IPS-18c (cell line): ENCODE results near the gene C1QL3.

Experiments used
- H3K4me3 ChIP-seq: 2 replicates; pipeline ENCODE4 v1.7.0; 2013; ENCODE audit warnings: low read depth, mild to moderate bottlenecking, low read length, moderate library complexity; ENCODE audit not compliant: insufficient read depth
- H3K9me3 ChIP-seq: one replicate; pipeline ENCODE4 v1.6.1; 2013; ENCODE audit warnings: mild to moderate bottlenecking, low read length, moderate library complexity; ENCODE audit not compliant: control insufficient read depth, insufficient read depth

Gene C1QL3

DNA sequence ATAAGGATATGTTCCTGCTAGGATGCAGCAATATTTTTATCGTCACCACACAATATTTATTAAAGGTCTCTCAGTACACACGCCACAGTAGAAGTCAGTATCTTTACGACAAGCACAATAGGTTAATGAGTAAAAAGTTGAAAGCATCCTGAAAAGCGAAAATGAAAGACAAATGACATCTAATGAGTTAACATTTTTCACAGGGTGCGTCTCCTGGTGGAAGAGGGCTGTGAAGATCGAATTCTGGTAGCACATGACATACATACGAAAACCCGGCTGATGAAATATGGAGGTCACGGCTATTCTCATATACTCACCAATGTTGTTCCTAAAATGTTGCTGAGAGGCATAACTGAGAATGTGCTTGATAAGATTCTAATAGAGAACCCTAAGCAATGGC is 10.8 kb downstream of the C1QL3 start:
- Histone ChIP-seq H3K9me3 (no peaks in the 10 kb centered on the region), H3K4me3 (no peak overlapping the region)

DNA sequence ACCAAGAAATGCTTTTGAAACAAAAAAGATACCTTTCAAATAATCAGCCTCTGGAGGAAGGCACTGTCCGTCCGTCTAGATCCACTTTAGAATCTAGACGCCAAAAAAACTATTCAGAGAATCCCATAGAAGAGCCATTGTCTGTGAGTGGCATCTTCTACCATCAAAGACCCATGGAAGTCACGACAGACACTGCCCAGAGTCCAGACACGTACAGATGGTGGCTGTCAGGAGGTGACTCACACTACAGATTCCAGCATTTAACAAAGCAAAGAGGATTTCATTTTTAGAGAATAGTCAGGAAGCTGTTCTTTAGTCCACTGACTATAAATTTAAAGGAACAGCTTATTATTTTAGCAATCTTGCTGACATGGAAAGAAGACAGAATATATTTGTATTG is 11.7 kb downstream of the C1QL3 start:
- H3K9me3 ChIP-seq: no peaks in the 10 kb centered on the region
- no peak overlapping the region for H3K4me3 ChIP-seq

DNA sequence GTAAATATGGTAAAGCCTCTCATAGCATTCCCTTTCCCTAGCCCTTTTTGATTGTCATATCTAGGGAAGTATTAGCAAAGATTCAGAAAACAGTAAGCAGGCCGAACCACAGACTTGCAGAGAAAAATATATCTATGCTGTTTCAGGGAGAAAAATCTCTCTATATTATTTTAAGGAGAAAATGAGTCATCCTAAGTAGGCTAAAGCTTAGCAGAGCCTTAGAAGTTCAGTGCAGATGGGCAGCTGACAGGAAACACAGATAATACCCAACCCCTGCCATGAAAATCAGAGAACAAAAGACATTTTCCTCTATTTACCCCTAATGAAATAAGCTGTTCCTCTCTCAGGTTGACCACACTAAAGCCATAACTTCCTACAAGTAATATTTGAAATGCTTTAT is 16.5 kb downstream of the C1QL3 start:
- H3K4me3 ChIP-seq: no peak overlapping the region
- H3K9me3 ChIP-seq: no peaks in the 10 kb centered on the region

DNA sequence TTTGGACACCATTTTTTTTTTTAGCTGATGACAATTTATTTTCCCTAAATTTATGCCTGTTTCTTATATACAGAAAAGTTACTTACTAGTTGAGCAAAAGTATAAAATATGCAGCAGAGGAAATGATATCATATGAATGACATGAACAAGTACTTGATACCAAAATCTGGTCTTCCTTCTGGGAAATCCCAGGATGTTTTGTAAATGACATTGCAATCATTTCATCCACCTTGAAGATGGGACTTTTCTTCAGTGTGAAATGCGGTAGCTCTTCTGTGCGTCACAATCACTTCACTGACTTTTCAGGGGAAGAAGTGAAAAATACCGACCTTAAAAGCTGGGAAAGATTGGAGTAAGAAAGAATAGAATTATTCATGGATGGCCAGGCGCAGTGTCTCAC is 23.8 kb downstream of the C1QL3 start:
- H3K9me3 ChIP-seq: no peaks in the 10 kb centered on the region
- no peak overlapping the region for H3K4me3 ChIP-seq

DNA sequence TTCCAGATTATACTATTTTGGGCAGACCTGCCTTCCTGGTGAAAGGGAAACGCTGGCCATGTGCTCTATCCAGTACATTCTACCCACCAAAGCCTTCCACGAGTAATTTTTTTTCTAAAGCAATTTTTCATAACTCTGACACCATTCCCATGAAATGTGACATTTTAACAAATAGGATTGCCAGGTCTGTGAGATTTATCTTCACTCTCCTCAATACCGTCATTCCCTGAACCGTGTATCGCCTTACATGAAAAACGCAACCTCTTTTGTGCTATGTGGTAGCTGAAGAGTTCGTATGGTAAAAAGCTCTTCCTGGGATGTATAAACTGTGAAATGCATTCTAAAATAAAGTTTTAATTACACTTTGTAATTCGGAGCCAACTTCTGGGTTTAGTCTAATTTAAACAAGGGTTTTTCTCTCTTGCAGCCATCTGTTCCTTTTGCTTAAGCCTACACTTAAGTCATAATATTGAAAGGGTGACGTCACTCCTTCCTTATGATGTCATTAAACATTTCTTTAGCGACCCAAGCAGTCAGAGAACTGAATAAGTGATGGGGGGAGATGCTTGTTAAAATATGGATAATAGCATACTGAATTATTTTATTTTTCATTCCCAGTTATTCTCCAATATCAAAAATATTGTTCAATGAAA is 27.7 kb downstream of the C1QL3 start:
- Histone ChIP-seq H3K4me3 (no peak overlapping the region), H3K9me3 (no peaks in the 10 kb centered on the region)

DNA sequence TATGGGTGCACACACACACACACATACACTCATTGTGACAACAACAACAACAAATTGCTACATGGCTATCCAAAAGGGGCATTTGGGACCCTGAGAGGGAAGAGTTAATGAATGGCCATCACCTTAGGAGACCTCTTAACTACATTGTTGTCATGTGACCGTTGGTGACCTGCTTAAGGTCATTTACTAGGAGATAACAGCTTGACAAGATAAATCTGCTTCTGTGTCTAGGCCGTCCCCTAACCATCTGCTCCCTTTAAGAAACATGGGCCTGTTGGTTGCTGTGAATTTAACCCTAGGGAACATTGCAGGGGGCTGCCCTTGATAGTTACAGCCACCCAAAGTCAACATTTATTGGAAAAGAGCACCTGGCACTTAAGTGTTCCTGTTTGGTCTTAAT is 29.7 kb downstream of the C1QL3 start:
- H3K9me3 ChIP-seq: no peaks in the 10 kb centered on the region
- H3K4me3 ChIP-seq: no peak overlapping the region

DNA sequence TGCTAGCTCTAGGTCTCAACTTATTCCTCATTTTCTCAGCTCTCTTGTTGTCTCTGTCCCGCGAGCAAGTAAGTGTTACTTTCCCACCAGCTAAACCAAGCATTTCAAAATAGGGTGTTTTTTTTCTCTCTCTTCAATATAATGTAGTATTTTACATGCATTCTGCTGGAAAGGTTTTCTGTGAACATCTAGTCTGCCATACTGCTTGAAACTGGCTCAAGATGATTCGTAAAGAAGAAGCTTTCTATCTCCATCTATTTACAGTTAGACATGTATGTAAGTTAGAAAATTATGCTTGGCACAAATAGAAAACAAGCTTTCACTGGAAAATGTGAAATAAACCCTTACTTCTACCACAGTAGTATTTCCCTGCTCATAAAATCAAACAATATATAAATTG is 31.2 kb downstream of the C1QL3 start:
- Histone ChIP-seq H3K9me3 (no peaks in the 10 kb centered on the region), H3K4me3 (no peak overlapping the region)

DNA sequence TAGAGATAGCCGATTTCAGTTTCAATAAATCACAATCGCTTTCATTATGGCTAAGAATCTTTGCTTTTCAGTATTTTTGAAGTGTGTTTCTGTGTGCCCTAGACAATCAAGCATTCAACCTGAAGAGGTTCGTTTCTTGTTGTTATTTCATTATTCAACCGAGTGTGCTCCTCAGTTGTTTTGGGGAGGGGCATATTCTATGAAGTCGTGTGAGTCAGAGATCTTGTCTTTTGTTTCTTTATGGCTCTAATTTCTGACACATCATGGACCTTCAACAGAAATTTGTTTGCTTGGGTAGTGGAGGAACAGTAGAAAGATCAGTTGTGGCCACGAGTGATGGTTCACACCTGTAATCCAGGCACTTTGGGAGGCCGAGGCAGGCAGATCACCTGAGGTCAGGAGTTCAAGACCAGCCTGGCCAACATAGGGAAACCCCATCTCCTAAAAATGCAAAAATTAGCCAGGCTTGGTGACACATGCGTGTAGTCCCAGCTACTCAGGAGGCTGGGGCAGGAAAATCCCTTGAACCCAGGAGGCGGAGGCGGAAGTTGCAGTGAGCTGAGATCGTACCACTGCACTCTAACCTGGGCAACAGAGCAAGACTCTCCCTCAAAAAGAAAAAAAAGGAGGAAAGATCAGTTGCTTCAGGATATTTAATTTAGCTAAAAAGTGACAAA is 38.3 kb downstream of the C1QL3 start:
- Histone ChIP-seq H3K4me3 (no peak overlapping the region), H3K9me3 (no peaks in the 10 kb centered on the region)

DNA sequence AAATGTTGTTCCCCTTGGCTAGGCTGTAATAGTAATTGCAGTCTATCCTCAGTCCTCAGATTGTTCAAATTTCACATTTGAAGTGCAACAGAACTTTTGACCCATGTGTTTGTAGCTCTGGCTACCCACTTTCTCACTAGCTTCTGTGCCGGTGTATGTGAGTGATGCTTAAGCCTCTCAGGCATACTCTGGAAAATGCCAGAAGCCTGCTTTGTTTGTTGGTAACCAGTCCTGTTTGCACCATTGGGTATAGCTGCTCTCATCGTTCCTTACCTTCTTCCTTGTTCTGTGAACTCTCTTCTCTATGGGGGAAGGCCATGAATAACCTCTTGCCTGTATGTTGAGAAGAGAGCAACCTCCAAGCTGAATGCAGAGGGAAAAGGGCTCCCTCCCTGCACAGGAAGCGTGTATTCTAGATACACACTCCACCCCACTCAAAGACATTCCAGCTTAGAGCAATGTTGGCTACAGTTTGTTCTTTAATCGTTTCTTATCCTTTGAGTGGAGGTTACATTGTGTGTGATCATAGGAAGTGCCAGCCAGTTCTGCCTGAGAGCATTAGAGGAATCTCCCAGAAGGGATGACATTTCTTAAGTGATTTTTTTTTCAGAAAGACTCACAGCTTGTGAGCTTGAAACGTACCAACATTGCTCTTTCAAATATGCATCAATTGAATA is 40.5 kb downstream of the C1QL3 start:
- no peak overlapping the region for H3K4me3 ChIP-seq
- no peaks in the 10 kb centered on the region for H3K9me3 ChIP-seq

DNA sequence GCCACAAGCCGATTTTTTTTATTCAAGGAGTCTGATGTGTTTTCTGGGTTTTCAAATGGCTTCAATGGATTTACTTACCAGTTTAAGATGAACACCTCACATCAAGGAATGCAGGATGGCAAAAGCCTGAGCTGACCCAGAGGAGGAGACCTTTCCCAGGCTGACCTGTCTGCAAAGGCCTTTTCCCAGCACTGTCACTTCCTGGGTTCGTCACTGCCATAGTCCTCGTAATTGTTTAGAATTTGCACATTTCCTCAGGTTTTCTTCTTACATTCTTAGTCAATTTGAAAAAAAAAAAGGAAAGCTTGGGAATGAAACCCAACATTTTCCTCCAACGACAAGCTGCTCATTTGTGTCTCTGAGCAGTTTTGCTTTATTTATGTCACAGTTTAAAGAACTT is 42.9 kb downstream of the C1QL3 start:
- Histone ChIP-seq H3K4me3 (no peak overlapping the region), H3K9me3 (no peaks in the 10 kb centered on the region)

DNA sequence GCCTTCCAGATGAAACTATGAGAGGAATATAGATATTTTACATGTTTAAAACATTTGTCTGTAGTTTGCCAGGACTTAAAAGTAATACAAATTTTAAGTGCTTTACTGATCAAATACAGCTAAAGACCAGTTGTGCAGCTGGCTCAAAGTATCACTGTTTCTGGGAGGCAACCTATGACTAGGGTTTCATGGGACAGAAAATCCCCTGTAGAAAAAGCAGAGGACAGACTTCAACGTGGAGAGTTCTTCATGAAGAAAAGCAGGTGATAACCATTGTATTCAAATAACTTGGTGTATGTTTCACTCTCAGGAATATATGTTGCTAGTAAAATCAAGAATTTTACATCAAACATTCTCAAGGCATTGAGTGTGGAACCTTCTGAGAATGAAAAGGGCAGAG is 43.9 kb downstream of the C1QL3 start:
- Histone ChIP-seq H3K9me3 (no peaks in the 10 kb centered on the region), H3K4me3 (no peak overlapping the region)

DNA sequence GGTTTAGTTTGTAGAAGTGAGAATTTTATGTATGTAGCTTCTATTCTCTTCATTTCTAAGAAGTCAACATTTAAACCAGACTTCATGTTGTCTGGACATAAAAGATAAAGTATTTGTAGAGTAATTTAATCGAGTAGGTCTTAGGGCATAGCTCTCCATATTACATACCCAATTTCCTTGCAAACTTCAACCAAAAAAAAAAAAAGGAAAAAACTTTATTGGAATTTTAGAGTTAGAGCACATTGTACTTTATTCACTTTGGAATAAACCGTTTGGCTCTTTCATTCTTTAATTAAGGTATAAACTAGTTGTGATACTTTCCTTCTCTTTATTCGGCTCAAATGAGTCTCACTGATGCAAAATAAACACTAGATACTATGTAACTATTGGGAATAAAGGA is 48.9 kb downstream of the C1QL3 start:
- Histone ChIP-seq H3K4me3 (no peak overlapping the region), H3K9me3 (no peaks in the 10 kb centered on the region)

DNA sequence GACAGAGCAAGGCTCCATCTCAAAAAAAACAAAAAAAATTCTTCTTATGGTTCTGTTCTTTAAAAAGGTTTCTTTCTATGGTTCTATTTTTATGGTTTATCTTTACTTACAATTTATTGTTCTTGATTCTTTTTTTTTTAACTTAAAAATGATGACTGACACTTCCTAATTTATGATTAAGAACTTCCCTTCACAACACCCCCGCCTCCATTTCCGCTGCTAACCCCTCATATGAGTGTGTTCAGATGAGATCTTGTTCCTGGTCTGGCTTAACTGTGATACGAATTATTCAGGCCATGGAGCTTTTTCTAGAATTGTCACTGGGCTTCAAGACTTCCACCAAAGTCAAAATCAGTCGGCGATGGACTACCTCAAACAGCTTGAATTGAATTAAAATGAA is 50.9 kb downstream of the C1QL3 start:
- no peaks in the 10 kb centered on the region for H3K9me3 ChIP-seq
- H3K4me3 ChIP-seq: no peak overlapping the region

DNA sequence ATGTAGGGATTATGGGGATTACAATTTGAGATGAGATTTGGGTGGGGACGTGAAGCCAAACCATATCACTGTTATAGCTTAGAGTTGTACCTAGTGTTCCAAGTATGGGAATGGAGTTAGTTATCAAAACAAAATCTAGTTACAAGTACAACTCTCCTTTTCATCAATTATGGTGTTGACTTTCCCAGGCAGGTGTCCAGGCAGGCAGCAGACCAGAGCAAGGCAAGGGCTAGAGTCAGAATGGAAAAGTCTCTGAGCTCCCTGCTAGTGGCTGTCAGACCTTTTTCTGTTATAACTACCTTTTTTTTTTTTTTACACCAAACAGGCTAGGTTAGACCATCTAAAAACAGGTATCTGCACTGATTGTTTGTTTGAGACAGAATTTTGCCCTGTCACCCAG is 55.7 kb downstream of the C1QL3 start:
- no peaks in the 10 kb centered on the region for H3K9me3 ChIP-seq

More for the DNA sequence above, 55.7 kb downstream of the C1QL3 start:
- no peak overlapping the region for H3K4me3 ChIP-seq
